ENCODE measurements around the gene CRABP2. TPM values are rescaled to one million over a fixed set of nuclear protein-coding genes. Genes with fewer than 3 reads are reported as not detected.

Gene CRABP2
- total and polyA plus RNA-seq, 2 of the 4 experiments (the other 2 are of a cell fraction): 6.3 to 15.7 TPM

DNA sequence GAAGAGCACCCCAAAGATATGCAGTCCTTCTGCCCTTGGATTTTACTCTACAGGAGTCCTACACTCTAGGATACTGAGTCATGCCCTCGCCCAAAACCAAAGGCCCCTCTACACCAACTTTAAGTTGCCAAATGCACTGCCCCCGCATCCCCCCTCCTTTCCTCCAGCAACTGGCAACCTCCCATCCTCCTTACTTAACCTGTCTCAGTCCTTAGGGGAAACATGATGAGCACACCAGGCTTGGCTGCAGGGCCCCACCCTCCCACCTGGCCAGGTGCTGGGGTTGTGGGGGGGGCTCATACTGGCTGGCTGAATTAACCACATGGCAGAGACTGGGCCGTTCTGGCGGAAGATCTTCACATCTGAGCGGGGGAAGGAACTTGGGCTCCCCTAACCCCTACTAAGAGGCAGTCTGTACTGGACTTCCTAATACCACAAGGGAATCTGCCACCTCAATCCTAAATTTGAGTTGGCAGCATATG, 44.8 kb upstream of the CRABP2 start:
- POLR2A ChIA-PET (ENCODE audit: unreplicated experiment): no interaction called here
- 0 out of 2 replicates have a peak, but pooled peaks cover 8% of the 10 kb centered on the region for H4K20me1 ChIP-seq (ENCODE audit: insufficient read depth, low read length)
- DNase-seq (no peak), ATAC-seq (ENCODE audit: low read depth) (no peak)
- H3K9me1 ChIP-seq (ENCODE audit: insufficient read depth, low read length): peaks cover 24% of the 10 kb centered on the region; the same call in 1 of the 2 replicates
- peak overlapping the region; percentile 97 for H3K23ac ChIP-seq (ENCODE audit: low read depth, low read length)
- dilution Hi-C loops (cut with HindIII; ENCODE audit: low sequenced_read_pairs, unreplicated experiment) (no loop called here), in situ Hi-C loops (cut with MboI; ENCODE audit: low sequenced_read_pairs) (no loop called here), intact Hi-C loops (cut with micrococcal nuclease) (no loop called here)
- H3K4me1 ChIP-seq (ENCODE audit: control insufficient read depth, insufficient read depth, low read length): peaks cover 35% of the 10 kb centered on the region
- H3K9me3 ChIP-seq (ENCODE audit: control insufficient read depth, insufficient read depth, low read length): no peaks in the 10 kb centered on the region
- H3K79me1 ChIP-seq (ENCODE audit: low read depth in 1 of 2, low read length in 2 of 2): peaks cover 16 to 62% of the 10 kb centered on the region in 2 experiments
- no CpG with 5 or more reads among the region's 5 CpGs for WGBS, 2 experiments (ENCODE audit: extremely low coverage in 2 of 2, insufficient read length in 1 of 2)
- CTCF ChIA-PET: interaction anchor here (1.3 kb wide), 1 partner anchor 45 kb away, joined by 4 read pairs; the partner anchor contains the start of gene CRABP2
- 0 out of 2 replicates have a peak overlapping the region, but pooled peaks have one; percentile 13 for H2BK20ac ChIP-seq (ENCODE audit: low read depth, low read length)
- peak overlapping the region; percentile 98 for H2BK5ac ChIP-seq (ENCODE audit: low read depth, low read length, poor library complexity, severe bottlenecking)
- BruUV-seq (replicated peaks): no TSS peak
- peak overlapping the region; percentile 31; the same call in 1 of the 2 replicates for H4K5ac ChIP-seq (ENCODE audit: low read depth, low read length)
- peak overlapping the region; percentile 95 for H3K27ac ChIP-seq (ENCODE audit: insufficient read depth, low read length)
- H4K91ac ChIP-seq (ENCODE audit: insufficient read depth, low read depth, low read length): peak overlapping the region; percentile 99
- peak overlapping the region; percentile 81 for H3K56ac ChIP-seq (ENCODE audit: extremely low read depth, insufficient read depth, low read length)
- peak overlapping the region; percentile 99 for H3K14ac ChIP-seq (replicated peaks; ENCODE audit: low read depth, low read length)
- H3K4ac ChIP-seq (ENCODE audit: low read depth, low read length): peak overlapping the region; percentile 98
- peak overlapping the region; percentile 95 for H2BK120ac ChIP-seq (ENCODE audit: low read depth, low read length)
- peak overlapping the region; percentile 69 for H2AFZ ChIP-seq (replicated peaks; ENCODE audit: low read length, poor library complexity)
- H4K8ac ChIP-seq (ENCODE audit: low read depth in 2 of 2, low read length in 2 of 2): peak overlapping the region; percentile 93 to 96
- H3K18ac ChIP-seq (ENCODE audit: low read depth, low read length): peak overlapping the region; percentile 38
- H3K36me3 ChIP-seq (ENCODE audit: control insufficient read depth, insufficient read depth, low read length): no peaks in the 10 kb centered on the region
- TF ChIP-seq RFX5 (IDR thresholded peaks at IDR 0.05; ENCODE audit: low read depth, low read length) (no peak), RCOR1 (IDR thresholded peaks at IDR 0.05; ENCODE audit: insufficient replicate concordance, low read length) (no peak), CHD1 (IDR thresholded peaks at IDR 0.05; ENCODE audit: low read depth, low read length) (no peak), NFE2L2 (IDR thresholded peaks at IDR 0.05; ENCODE audit: low read depth, low read length) (no peak), FOS (IDR thresholded peaks at IDR 0.05; ENCODE audit: low read depth, low read length) (no peak), BHLHE40 (IDR thresholded peaks at IDR 0.05; ENCODE audit: low read depth, low read length) (no peak), SMC3 (IDR thresholded peaks at IDR 0.05; ENCODE audit: low read depth, low read length) (no peak)
- TF ChIP-seq, protein P1, sequence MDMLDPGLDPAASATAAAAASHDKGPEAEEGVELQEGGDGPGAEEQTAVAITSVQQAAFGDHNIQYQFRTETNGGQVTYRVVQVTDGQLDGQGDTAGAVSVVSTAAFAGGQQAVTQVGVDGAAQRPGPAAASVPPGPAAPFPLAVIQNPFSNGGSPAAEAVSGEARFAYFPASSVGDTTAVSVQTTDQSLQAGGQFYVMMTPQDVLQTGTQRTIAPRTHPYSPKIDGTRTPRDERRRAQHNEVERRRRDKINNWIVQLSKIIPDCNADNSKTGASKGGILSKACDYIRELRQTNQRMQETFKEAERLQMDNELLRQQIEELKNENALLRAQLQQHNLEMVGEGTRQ (IDR thresholded peaks at IDR 0.05; ENCODE audit: low read depth, low read length): no peak
- TF ChIP-seq, protein P2, sequence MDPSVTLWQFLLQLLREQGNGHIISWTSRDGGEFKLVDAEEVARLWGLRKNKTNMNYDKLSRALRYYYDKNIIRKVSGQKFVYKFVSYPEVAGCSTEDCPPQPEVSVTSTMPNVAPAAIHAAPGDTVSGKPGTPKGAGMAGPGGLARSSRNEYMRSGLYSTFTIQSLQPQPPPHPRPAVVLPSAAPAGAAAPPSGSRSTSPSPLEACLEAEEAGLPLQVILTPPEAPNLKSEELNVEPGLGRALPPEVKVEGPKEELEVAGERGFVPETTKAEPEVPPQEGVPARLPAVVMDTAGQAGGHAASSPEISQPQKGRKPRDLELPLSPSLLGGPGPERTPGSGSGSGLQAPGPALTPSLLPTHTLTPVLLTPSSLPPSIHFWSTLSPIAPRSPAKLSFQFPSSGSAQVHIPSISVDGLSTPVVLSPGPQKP (IDR thresholded peaks at IDR 0.05; ENCODE audit: borderline replicate concordance, low read depth, low read length): no peak
- TF ChIP-seq, protein P3, sequence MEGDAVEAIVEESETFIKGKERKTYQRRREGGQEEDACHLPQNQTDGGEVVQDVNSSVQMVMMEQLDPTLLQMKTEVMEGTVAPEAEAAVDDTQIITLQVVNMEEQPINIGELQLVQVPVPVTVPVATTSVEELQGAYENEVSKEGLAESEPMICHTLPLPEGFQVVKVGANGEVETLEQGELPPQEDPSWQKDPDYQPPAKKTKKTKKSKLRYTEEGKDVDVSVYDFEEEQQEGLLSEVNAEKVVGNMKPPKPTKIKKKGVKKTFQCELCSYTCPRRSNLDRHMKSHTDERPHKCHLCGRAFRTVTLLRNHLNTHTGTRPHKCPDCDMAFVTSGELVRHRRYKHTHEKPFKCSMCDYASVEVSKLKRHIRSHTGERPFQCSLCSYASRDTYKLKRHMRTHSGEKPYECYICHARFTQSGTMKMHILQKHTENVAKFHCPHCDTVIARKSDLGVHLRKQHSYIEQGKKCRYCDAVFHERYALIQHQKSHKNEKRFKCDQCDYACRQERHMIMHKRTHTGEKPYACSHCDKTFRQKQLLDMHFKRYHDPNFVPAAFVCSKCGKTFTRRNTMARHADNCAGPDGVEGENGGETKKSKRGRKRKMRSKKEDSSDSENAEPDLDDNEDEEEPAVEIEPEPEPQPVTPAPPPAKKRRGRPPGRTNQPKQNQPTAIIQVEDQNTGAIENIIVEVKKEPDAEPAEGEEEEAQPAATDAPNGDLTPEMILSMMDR (conservative IDR thresholded peaks at IDR 0.05; ENCODE audit: low read depth, low read length): no peak
- peak overlapping the region; percentile 97 for H2BK15ac ChIP-seq (ENCODE audit: low read depth, low read length)
- H3K4me2 ChIP-seq (ENCODE audit: low read depth, low read length): peak overlapping the region; percentile 93
- no peaks in the 10 kb centered on the region for H3K27me3 ChIP-seq (ENCODE audit: control insufficient read depth, insufficient read depth, low read length)
- peak overlapping the region; percentile 100 for H2AK9ac ChIP-seq (replicated peaks; ENCODE audit: low read depth, low read length, poor library complexity)
- peak overlapping the region; percentile 83 for H2AK5ac ChIP-seq (ENCODE audit: low read depth, low read length)
- H3K9ac ChIP-seq (ENCODE audit: low read depth, low read length): peak overlapping the region; percentile 78
- H3K4me3 ChIP-seq (ENCODE audit: insufficient read depth, low read depth, low read length): peak overlapping the region; percentile 86
